NCI-H526 treated with DMSO at 0.1 percent for 48 hours (cell line): ENCODE measurements around the gene RHOC.

Experiments
- DNase-seq: peaks from one replicate; lab custom pipeline; 2025; lab: John Stamatoyannopoulos, UW

Gene RHOC

DNA sequence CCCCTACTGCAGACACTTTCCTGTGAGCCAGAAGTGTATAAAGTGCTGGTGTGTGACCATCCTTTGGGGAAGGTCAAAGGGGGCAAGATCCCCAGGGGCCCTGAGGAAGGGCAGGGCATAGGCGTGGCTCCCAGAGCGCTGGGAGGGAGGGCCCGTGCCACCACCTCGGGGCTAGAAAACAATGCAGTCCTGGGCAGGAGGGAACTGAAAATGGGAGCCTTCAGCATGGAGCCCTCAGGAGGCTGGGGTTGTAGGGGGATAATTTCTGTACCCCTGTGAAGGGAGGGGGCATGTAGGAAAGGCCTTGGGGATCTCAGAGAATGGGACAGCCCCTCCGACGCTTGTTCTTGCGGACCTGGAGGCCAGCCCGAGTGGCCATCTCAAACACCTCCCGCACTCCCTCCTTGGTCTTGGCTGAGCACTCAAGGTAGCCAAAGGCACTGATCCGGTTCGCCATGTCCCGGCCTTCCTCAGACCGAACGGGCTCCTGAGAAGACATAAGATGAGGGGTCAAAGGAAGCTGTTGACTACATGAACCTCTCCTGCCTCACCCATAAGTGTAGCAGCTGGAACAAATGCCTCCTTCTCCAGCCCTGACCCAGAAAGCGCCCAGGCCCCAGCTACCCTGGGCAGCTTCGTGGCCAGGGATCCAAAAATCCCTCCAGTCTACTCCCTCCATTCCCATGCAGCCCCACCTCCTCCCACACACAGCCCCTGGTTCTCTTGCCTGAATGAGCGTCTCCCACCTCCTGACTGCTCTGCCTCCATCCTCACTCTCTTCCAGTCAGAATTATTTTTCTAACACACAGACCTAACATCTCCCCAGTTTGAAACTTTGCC lies 5.5 kb downstream of the RHOC start:
- no peak for DNase-seq

GRCh38 chr1:112700290-112701226 lies 6.4 kb downstream of the RHOC start:
- no peak for DNase-seq

- no peak for DNase-seq
Measured at GRCh38 chr1:112699425-112700144, 7.3 kb downstream of the RHOC start.

DNA sequence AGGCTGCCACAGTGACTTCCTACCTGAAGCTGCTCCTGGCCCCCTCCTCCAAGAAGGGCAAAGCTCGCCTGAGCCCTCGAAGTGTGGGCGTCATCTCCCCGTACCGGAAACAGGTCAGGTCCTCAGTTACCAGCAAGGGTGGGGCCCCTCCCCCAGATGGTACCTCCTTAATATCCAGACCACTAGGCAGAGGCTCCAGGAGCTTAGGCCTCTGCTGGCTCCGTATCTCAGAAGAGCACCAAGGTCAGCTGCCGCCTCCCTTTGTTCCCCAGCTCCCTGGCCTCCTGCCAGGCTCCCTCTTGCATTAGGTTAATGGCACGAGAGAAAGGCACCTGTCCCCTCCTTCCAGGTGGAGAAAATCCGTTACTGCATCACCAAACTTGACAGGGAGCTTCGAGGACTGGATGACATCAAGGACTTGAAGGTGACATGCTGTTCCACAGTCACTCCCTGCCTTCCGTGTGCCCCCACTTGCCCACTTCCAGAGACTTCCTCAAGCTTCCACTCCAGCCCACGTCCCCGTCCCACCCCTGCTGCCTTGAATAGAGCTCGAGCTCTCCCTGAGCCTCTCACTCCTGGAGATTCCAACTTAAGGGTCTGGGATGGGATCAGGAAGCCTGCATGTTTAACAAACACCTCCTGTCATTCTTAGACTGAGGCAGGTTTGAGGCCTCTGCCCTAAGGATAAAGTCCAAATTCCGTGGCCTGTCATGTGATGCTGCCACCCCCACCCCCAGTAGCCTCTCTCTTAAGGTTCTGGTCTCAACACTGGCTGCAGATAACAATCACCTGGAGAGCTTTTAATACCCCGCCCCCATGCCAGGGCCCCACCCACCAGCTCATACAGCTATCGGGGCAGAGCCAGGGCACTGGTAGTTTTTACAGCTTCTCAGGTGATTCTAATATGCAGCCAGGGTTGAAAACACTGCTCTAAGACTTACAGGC lies 8.3 kb downstream of the RHOC start:
- DNase-seq, result peak; percentile 19

- DNase-seq, result no peak
Measured at GRCh38 chr1:112697781-112698201, 9.1 kb downstream of the RHOC start.

GRCh38 chr1:112696578-112697314 lies 10.2 kb downstream of the RHOC start:
- no peak for DNase-seq

- no peak for DNase-seq
Measured at GRCh38 chr1:112695276-112695675, 11.7 kb downstream of the RHOC start.

GRCh38 chr1:112694363-112694929 lies 12.5 kb downstream of the RHOC start:
- no peak for DNase-seq

DNA sequence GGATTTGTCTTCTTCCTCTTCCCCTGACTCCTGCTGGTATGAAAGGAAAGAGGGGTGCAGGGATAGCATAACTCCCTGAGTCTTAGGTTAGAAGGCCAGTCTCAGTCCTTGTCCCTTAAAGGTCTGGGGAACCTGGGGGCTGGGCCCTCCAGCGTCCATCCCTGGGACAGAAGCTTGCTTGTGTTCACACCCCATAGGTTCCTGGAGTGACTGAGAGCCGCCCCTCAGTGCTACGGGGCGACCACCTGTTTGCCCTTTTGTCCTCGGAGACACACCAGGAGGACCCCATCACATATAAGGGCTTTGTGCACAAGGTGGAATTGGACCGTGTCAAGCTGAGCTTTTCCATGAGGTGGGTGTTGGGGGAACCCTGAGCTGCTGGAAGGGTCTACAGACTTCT lies 13.1 kb downstream of the RHOC start:
- no peak for DNase-seq

DNA sequence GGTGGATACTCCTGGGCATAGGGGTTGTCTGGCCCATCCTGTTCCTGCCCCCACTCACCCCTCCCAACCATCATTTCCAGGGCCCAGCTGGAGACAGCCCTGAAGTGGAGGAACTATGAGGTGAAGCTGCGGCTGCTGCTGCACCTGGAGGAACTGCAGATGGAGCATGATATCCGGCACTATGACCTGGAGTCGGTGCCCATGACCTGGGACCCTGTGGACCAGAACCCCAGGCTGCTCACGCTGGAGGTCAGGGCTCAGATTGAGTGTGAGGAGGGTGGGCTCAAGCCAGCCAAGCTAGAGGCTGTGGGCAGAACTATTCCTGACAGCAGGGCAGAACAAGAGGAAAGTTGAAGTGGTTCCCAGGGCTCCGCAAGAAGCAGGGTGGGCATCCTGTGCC lies 14.2 kb downstream of the RHOC start:
- no peak for DNase-seq

DNA sequence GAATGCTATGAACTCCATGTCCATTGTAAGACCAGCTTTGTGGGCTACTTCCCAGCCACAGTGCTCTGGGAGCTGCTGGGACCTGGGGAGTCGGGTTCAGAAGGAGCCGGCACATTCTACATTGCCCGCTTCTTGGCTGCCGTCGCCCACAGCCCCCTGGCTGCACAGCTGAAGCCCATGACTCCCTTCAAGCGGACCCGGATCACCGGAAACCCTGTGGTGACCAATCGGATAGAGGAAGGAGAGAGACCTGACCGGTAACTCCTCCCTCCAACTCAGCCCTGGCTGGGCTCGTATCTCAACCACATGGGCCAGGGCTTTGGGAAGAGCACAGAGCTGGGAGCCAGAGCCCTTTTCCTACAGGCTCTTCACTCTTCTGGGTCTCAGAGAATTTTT lies 17.1 kb downstream of the RHOC start:
- DNase-seq, result no peak

DNA sequence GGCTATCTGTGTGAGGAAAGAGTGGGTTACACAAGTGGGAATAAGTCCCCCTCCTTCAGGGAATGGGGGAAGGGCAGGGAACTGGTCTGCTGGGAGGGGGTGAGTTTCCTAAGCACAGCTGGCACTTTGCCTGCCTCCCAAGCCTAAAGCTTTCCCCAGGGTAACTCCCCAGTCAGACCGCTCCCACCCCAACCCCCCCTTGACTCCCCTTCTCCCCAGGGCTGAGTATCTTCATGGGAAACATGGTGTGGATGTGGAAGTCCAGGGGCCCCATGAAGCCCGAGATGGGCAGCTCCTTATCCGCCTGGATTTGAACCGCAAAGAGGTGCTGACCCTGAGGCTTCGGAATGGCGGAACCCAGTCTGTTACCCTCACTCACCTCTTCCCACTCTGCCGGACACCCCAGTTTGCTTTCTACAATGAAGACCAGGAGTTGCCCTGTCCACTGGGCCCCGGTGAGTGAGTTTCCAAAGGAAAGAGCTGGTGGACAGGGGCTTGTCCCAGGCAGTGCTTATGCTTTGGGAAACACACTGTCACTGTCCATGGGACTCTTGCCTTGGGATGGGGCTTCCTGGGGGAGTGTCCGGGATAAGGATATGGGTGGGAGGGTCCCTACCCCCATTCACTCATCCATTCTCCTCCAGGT lies 17.6 kb downstream of the RHOC start:
- DNase-seq, result no peak

GRCh38 chr1:112688781-112689193 lies 18.1 kb downstream of the RHOC start:
- no peak for DNase-seq

GRCh38 chr1:112687785-112688496 lies 19.0 kb downstream of the RHOC start:
- no peak for DNase-seq

DNA sequence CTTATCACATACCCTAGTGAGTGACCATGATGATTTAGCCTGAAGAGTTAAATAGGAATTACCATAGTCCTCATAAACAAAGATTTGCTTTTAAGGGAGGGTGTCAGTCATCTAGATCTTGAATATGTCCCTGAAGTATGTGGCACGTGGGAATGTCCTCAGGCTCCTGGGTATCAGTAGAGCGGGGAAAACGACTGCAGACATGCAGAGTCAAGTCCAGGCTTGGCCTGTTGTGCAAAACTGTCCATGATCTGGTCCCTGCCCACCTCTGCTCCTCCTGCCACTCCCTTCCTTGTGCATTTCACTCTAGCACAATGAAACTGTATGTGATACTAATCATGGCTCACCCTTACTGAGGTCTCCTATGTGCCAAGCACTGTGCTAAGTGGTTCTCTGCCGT lies 19.6 kb downstream of the RHOC start:
- no peak for DNase-seq

DNA sequence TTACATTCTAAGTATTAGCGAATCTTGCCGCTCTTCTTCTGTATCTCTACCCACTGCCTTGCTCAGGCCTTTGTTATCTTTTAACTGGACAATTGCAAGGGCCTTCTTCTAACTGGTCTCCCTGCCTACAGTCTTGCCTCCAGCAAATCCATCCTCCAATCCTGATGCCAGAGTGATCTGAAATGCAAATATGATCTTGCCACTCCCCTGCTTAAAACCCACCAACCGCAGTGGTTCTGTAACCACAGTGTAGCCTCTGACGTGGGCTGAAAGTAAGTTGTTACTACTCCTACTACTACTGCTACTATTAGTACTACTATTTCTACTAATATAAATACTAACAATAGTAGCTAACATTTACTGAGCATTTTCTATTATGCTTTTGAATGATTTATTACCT lies 20.1 kb downstream of the RHOC start:
- DNase-seq, result no peak

GRCh38 chr1:112686417-112686816 lies 20.5 kb downstream of the RHOC start:
- DNase-seq, result no peak

DNA sequence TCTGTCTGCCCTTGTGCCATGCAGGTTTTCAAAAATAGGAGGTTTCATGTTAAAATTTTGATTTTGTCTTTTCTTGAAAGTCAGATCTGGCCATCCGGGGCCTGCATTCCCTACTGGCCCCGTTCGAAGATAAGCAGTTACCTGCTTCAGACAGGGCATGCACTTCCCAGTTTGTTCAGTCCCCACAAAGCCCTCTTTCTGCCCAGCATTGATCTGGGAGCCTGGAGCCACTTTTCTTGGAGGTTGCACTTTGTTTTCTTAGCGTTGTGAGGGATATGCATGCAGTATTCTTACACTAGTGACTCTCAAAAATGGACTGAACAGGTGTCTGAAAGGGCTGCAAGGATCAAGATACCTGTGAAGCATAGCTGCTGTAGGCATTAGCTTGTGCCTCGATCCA lies 21.0 kb downstream of the RHOC start:
- no peak for DNase-seq

DNA sequence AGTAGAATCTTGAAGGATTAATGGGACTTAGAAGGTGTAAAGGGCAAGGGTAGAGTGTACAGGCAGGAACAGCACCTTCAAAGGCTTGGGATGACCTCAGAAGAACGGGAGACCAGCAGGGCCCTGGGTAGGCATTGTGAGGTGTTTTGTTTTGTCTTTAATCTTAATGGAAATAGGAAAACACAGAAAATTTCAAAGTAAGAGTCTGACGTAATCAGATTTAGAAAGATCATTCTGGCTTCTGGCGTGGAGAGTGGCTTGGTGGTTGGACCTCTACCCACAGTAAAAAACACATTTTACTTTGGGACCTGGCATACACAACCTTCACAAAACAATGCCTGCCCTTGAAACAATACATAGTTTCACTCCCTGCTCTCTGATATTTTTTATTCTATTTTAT lies 28.3 kb downstream of the RHOC start:
- DNase-seq, result no peak
